Brain pericyte (primary cell): ENCODE measurements around the gene MAF.

Experiments
- DNase-seq: peaks from one replicate; pipeline ENCODE4 v3.0.0-alpha.2; 2012; ENCODE audit warnings: low read depth, low spot score

MAF gene

DNA sequence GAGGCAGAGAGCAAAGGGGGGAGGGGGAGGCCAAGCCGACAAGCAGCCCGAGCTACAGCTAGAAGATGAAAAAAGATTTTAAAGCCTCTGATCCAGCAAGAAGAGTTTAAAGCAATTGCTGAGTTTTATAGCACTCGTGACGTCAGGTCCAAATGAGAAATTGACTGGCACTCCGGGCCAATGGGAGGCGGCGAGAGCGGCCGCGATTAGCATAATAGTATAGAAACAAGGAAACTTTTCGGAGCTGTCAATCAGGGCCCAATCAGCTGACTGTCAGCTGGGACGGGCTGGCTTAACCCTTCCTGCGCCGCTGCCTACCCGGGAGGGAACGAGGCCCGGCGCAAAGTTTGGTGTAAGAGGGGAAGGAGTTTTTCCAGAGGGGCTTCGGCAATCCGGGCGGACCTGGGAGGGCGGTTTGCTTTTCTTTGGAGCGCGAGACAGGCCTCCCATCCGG, at the start of gene MAF:
Gene MAF, minus strand, starts transcription at position 100 of the 454 bp plus-strand sequence. CDS start 835 bp downstream, outside the sequence.
- DNase-seq, result peak; percentile 90

- DNase-seq, result no peak
Measured at GRCh38 chr16:79648826-79649225, 48.3 kb upstream of the MAF start.

GRCh38 chr16:79647586-79647985, 47.0 kb upstream of the MAF start:
- no peak for DNase-seq

DNA sequence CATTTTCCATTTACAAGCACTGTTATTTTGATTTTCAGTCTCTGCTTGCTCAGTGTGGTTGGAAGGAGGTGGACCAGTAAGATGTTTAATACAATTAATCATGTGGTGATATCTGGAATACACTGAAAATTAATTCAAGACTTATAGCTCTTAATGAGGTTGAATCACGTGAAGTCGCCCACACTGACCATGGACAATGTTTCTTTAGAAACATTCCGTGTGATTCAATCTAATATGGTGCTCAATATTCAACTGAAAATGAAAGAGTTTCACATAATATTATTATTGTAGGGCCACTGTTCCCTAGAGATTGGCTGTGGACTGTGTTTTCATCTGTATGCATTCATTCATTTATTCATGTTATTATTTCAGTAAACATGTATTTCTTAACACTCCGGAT, 45.2 kb upstream of the MAF start:
- DNase-seq, result no peak

GRCh38 chr16:79644971-79645667, 44.6 kb upstream of the MAF start:
- no peak for DNase-seq

DNA sequence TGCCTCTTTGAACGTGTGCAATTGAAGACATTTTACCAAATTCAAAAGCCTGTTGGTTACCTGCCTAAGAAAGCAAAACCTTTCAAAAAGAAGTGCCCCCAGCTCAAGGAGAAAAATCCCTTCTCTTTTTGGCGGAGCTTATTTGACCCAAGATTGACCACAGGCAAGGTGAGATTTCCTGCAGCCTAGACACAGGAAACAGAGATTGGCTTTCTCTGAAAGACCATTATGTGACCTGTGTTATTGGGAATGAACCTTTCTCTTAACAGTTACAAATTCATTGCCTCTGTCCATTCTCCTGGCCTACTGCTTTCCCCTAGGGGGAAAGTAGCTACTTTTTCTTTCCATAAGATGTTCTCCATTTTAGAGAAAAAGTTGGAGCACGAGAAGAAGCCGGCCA, 42.1 kb upstream of the MAF start:
- no peak for DNase-seq

GRCh38 chr16:79640513-79641360, 40.2 kb upstream of the MAF start:
- DNase-seq, result no peak

DNA sequence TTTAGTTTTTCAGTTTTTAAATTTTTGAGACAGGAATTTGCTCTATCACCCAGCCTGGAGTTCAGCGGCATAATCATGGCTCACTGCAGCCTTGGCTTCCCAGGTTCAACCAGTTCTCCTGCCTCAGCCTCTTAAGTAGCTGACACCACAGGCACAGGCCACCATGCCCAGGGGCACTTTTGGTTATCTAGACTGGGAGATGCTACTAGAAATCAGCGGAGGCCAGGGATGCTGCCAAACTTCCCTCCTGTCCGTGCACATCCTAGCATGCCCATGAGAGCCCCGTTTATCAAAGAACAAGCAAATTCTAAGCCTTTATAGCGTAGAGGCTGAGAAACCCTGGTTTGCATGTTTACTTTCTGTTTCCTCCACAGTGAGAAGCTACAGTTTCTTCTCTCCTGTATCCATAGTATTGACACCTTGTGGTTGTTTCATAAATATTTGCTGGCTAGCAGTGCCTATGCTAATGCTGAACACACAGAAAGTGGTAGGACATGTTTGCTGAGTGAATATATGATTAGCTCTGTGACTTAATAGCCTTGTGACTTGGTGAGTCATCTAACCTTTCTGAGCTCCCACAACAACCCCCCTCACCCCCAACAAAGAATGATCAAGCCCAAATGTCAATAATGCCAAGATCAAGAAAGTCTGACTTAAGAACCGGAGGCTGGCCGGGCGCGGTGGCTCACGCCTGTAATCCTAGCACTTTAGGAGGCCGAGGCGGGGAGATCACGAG, 39.2 kb upstream of the MAF start:
- no peak for DNase-seq

DNA sequence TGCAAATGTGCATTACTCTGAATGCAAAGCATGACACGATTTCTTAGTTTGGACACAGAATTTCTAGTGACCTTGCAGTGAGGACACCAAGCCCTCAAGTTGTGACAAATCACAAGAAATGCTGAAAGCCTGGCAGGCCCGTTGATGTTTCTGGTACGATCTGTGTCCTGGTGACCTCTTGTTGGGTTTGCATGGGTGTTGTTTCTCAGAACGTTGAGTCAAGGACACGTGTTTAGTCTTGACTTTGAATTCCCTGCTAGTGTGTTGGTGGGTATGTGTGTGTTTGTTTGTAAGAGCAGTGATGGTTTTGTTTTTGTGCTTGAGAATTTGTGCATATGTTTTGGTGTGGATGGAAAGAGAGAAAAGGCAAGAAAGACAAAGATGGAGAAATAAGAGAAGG, 37.8 kb upstream of the MAF start:
- no peak for DNase-seq

DNA sequence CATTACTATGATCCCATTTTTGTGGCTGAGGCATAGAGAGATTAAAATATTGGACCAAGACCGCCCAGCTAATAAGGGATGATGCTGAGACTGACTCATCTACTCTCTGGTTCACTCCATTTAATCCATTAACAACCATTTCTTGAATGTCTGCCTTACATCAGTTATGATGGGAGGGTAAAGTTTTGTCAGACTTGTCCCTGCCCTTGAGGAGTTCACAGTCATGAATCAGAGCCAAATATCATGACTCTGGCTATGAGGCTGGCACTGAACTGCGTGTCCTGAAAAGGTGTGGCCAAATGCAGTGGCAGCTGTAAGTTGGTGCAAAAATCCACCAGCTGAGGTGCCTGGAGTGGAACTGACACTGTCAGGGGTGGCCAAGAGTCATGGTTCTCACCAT, 35.0 kb upstream of the MAF start:
- DNase-seq, result no peak

DNA sequence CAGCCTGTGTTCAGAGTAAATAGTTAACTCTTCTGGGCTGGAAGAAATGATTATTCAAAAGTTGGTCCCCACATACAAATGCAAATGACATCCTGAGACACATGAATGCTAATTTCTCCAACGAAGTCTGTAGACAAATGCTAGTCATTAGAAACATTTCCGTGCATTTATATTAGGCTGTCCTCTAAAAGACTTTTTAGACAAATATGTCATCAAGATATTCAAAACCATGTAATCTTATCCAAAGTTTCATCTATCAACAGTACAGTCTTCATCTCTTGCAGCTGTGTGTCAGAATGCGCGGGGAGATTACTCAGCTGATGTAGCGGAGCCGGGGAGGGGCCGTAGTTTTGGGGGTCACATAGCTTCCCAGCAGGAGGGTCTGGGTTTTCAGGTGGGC, 33.8 kb upstream of the MAF start:
- no peak for DNase-seq

GRCh38 chr16:79632289-79632688, 31.8 kb upstream of the MAF start:
- no peak for DNase-seq

- no peak for DNase-seq
Measured at GRCh38 chr16:79628988-79629387, 28.5 kb upstream of the MAF start.

DNA sequence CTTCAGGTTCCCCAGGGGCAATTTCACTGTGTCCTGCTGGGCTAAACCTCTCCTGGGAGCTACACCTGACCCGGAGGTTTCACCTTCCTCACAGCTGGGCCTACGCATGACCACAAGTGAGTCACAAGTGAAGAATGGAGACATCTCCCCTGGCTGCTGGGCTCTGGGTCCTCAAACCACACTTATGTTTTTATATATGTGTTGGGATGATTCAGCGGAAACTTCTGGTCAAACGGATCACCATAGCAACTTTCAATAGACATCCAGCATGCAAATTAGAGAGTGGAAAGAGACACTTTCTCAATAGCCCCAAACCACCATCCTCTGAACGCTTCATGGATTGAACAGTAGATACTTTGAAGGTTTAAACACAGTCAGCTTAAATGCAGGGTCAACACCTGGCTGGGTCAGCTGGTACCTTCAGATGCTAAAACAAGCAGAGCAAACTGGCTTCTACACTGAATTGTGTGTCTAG, 28.0 kb upstream of the MAF start:
- DNase-seq, result peak; percentile 70

- no peak for DNase-seq
Measured at GRCh38 chr16:79627092-79627491, 26.6 kb upstream of the MAF start.

GRCh38 chr16:79625738-79626137, 25.2 kb upstream of the MAF start:
- DNase-seq, result no peak

DNA sequence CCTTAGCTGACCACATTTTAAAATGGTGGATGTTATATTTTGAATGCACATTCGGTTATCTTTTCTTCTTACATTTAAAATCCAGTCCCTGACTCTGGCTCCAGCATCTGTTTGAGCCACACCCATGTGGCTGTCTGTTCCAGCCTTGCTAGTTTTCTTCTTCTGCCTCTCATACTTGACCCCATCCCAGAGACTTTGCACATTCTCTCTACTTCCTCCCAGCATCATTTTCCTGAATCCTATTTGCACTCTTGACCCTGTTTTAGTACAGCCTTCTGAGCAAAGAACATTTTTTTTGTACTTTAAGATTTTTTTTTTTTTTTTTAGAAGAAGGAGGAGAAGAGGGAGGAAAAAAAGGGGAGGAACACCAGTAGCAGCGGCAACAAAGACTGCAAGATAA, 23.3 kb upstream of the MAF start:
- DNase-seq, result no peak

DNA sequence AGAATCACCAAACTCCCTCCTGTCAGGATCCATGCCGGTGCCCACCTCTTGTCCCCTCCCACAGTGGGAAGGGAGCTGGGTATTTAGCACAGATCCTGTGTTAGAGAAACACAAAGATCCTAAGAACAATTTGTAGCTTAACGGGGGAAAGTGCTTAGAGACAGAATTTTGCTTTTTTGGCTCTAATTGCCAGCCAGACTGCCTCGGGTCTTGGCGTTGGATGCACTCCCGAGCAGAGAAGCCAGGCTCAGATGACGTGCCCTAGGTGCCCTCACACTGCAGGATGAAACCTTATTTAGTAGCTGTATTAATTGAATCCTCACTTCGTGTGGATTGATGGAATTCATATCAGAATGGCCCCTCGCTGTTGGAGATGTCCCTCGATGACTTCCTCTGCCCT, 22.5 kb upstream of the MAF start:
- DNase-seq, result no peak

DNA sequence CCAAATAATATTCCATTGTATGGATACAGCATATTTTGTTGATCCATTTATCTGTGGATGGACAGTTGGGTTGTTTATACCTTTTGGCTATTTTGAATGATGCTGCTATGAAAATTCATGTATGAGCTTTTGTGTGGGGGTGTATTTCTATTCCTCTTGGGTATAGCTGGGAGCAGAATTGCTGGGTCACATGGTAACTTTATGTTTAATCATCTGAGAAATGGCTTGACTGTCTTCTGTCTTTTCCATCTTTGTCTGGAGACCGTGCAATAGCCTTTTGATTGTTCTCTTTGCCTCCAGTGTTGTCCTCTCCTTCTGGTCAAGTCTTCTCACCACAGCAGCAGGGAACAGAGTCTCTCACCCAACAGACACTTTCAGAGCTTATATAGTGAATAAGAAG, 20.5 kb upstream of the MAF start:
- DNase-seq, result no peak

GRCh38 chr16:79618692-79619050, 18.1 kb upstream of the MAF start:
- DNase-seq, result no peak

GRCh38 chr16:79618041-79618691, 17.6 kb upstream of the MAF start:
- DNase-seq, result no peak

DNA sequence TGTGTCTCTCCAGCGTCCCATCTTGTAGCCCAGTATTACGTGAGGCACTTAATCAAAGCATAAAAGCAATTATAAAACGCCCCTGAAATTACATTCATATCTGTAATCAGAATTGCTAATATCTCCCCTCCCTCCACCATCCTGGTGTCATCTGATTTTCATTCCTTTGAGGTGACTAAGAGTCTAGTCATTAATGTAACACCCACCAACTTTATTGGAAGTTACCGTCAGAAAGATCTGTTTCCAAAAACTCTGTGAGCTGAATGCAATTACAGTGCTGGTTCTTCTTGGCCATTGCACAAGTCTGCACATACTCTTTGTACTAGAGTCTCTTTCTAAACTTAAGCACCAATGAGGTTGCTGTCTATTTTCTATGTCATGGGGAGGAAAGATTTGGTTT, 12.5 kb upstream of the MAF start:
- DNase-seq, result no peak
